KOPT-K1 (cell line): ENCODE measurements around the gene ALCAM.
"Not testable (repeated sequence)": the region's sequence is repeated elsewhere in the genome, so short reads cannot be mapped to it uniquely, and the experiment has no call there.

Experiments used
- H3K27ac ChIP-seq: fragments of 200-600 bp; sonication (generic); 2 replicates; pipeline ENCODE4 v1.5.1; 2016; ENCODE audit warnings: antibody characterized with exemption, mild to moderate bottlenecking, low read depth, low read length; ENCODE audit not compliant: poor library complexity, severe bottlenecking
- H3K36me3 ChIP-seq: fragments of 200-600 bp; sonication (generic); 2 replicates; pipeline ENCODE4 v1.5.1; 2017; ENCODE audit warnings: antibody characterized with exemption, mild to moderate bottlenecking, low read length, moderate library complexity; ENCODE audit not compliant: insufficient read depth
- H3K9me3 ChIP-seq: fragments of 200-600 bp; sonication (generic); 2 replicates; pipeline ENCODE4 v1.5.1; 2017; ENCODE audit warnings: antibody characterized with exemption, low read length, mild to moderate bottlenecking; ENCODE audit not compliant: insufficient read depth, poor library complexity, severe bottlenecking

ALCAM gene

DNA sequence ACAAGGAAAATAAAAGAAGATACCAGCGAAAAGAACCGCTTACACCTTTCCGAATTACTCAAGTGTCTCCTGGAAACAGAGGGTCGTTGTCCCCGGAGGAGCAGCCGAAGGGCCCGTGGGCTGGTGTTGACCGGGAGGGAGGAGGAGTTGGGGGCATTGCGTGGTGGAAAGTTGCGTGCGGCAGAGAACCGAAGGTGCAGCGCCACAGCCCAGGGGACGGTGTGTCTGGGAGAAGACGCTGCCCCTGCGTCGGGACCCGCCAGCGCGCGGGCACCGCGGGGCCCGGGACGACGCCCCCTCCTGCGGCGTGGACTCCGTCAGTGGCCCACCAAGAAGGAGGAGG lies 325 bp downstream of the ALCAM start:
- no peaks in the 10 kb centered on the region for H3K9me3 ChIP-seq
- no peaks in the 10 kb centered on the region for H3K36me3 ChIP-seq
- H3K27ac ChIP-seq, result no peak overlapping the region

DNA sequence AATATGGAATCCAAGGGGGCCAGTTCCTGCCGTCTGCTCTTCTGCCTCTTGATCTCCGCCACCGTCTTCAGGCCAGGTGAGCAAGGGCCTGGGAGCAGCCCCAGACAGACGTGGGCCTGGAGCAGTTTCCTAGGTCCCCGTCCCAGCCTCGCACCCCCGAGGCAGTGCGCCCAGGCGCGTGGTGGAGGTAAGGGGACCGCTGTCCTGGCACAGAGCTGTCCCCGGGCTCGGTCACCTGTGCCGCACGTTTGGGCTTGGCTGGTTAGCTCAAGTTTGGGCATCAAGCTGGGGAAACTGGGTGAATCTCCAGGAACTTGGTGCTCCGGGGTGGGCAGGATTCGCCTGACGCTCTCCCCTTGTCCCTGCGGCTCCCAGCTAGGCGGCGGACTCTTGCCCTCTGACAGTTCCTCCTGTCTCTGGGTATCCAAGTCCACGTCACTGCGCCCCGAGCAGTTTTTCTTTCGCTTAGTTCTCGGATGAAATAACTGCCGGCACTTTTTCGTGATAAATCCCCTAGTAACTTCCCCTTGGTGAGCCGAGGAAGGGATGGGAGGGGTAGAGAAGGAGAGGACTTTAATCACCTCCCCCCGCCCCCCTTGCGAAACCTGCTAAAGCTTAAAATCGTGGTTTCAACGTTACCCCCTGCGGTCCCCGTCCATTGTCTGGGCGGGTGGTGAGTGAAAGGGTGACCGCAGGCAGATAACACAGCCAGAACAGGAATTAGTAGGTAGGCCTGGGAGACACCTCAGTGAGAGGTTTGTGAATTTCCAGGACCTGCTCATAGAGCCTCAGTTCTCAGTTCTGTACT lies 901 bp downstream of the ALCAM start:
- Histone ChIP-seq H3K27ac (peak overlapping the region; percentile 54), H3K36me3 (no peaks in the 10 kb centered on the region), H3K9me3 (no peaks in the 10 kb centered on the region)

DNA sequence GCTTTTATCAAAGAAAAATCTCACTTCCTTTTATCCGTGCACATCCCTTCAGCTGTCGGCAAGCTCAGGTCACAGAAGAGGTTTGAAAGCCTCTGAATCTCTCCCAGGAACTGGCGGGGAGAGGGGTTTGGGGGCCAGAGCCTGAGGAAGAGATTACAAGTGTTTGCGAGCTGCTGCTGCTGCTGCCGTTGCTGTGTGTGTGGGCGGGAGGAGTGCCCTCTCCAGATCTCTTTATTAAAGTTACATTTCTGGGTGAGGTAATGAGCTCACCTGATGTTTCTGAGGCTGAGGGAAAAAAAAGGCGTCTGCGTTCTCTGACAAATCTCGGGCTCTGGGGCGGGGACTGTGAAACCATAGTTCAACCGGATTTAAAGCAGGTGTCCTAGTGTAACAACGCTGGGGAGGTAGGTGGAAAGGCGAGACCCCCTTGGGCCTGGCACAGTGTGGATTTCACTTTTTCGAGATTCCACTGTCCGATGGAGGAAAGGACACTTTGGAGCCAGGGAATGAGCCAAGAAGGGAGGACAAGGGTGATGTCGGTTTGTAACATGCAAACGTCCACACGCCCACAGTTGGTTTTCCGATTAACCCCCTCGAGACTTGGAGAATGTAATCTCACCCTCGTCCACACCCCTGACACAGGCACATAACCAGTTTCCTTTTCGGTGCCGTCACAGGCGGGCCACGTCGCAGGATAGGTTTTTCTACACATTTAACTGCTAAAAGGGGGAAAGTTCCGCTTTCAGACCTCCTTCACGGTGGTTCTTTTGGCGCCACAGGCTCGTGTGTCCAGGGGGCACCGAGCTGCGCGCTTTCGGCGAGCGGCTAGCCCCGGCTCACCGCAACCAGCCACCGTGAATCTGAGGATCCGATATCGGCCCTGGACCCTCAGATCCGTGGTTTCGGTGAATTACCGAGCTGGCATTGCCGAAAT lies 2.1 kb downstream of the ALCAM start:
- peak overlapping the region; percentile 54 for H3K27ac ChIP-seq
- no peaks in the 10 kb centered on the region for H3K36me3 ChIP-seq
- H3K9me3 ChIP-seq, result no peaks in the 10 kb centered on the region

DNA sequence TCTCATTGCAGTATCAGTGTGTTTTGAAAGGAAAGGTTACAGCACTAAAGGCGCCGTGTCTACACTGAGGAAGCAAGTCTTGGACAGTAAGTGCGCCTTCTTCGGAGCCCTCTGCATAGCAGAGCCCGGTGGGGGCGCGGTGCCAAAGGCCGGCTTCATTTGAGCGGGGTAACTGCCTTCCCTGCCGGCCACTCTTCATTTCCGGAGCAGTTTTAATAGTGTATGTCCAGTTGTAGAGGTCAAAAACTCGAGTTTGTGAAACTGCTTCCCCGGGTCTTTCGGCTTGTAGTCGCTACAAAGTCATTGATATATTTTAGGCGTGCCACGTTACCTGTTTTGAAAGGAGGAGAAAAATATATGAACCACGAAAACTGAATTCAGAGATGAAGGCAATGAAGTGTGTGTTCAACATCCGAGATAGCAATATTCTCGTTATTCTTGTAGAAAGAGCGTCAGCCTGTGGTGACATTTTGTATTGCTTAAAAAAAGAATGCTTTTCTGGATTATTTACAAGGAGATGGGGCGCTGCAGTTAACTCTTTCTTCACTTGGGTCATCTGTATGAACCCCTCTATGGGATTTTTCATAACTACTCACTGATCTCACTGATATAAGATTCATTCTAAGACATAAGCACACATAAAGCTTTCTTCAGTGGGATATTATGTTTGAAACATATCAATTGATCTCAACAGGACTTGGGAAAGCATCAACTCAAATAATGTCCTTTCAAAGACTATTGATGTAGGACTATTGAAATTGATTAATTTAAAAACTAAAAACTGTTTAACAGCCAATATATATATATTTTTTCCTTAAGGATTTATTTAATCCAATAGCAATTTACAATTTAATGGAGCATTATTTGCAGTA lies 3.0 kb downstream of the ALCAM start:
- Histone ChIP-seq H3K9me3 (no peaks in the 10 kb centered on the region), H3K27ac (peak overlapping the region; percentile 54), H3K36me3 (no peaks in the 10 kb centered on the region)

DNA sequence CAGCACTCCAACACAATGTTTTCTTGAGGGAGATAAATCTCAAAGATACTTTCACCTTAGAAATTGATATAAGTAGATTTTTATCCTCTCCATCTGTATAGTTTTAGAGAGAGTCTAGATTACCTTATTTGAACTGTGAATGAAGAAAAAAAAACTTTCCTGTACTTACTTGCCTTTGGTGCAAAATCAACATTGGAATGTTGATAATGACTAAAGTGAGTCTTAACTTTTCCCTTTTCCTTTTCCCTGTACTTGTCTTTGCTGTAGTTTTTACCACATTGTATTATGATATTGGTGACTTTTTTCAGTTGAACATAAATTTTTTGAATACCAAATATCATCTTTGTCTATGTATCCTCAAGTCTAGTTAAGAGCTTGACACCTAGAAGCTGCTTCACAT lies 6.7 kb downstream of the ALCAM start:
- Histone ChIP-seq H3K27ac (no peak overlapping the region), H3K36me3 (no peaks in the 10 kb centered on the region), H3K9me3 (no peaks in the 10 kb centered on the region)

DNA sequence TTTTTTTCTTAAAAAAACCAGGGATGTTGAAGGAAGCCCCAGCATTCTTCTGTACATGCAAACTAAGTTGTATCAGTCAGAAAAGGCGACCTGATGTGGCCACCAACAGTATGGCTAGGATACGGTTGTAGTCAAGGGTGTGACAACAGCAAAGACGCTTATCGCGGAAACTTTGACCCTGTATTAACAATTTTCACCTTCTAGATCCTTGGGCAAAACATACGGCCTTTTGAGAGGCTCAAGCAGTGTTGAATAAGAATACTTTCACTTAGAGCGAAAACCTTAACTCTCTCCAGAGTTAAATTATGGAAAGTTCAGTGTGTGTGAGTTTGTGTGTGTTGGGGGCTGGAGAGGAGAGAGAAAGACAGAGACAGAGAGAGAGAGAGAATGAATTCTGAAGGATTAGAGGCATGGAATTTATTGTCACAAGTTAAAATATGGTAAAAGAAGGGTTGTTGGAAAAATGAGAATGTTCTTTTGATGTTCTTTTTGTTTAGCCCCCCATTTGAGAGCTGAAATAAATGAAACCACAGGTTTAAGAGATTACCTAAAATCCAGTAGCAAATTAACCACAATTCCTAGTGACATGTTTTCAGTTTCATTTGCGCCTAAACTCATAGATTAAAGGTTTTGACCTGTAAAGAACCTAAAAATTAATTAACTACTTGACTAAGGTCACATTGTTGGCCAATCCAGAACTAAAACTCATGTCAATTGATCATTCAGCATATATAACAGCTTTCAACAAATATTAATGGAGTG lies 9.2 kb downstream of the ALCAM start:
- Histone ChIP-seq H3K36me3 (no peaks in the 10 kb centered on the region), H3K27ac (no peak overlapping the region), H3K9me3 (no peaks in the 10 kb centered on the region)

DNA sequence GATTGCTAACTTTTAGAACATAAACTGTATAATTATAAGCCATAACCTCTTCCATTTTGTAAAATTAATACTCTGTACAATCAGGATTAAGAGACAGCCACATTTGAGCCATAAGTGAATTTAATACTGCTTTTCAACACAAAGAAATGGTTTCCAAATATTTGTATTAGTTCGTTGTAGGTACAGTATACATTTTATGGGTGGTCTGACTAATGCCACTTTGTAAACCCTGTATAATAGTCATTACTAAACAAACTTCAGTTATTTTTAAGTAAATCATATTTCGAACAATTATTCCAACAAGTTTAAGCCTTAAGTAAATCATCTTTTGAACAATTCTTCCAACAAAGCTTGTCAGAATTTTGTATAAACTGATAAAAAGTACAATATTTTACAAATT lies 11.0 kb downstream of the ALCAM start:
- Histone ChIP-seq H3K9me3 (no peaks in the 10 kb centered on the region), H3K27ac (no peak overlapping the region), H3K36me3 (no peaks in the 10 kb centered on the region)

DNA sequence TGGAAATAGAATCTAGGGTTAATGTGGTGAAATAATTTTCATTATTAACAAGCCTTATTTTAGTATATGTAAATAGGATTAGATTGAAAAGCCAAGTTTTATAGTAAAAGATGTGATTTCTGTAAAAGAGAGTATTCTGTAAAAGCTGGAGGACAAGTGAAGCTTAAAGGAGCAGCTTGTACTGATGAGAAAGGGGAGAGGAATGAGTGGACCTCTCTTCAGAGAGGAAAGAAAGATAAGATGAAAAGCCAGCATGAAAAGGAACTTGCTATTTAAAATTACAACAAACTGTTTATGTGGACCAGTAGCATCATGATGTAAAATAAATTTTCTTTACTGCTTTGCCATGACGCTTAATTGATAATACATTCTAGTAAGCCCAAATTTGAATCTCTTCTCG lies 18.5 kb downstream of the ALCAM start:
- Histone ChIP-seq H3K27ac (no peak overlapping the region), H3K36me3 (no peaks in the 10 kb centered on the region), H3K9me3 (no peaks in the 10 kb centered on the region)

DNA sequence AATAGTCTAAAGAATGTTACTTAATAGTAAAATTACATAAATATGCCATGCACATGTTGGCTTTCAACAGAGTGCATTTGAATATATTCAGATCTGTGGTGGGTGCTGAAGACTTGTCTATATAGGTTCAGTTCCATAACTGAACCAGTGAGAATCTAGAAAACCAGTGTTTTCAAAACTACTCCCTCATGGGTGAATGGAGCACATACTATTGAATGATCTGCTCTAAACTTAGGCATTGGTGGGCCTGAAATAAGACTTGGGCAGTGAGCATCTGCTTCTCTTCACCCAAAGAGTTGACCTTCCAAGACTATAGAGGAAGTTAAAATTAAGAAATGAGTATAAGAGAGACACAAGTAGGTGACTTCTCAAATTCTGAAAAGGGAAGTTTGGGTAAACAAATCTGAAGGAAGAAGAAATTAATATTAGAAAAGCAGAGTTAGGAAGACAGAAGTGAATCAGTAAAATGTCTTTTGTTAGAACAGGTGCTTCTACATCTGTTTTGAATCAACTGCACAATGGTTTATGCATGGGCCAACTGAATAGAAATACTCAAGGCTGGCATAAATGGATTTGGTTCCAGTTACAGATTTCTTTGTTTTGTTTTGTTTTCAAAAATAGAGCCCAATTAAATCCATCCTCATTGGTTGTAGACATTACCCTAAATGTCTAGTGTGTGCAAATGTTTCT lies 19.3 kb downstream of the ALCAM start:
- H3K27ac ChIP-seq, result no peak overlapping the region
- H3K9me3 ChIP-seq, result no peaks in the 10 kb centered on the region
- no peaks in the 10 kb centered on the region for H3K36me3 ChIP-seq

DNA sequence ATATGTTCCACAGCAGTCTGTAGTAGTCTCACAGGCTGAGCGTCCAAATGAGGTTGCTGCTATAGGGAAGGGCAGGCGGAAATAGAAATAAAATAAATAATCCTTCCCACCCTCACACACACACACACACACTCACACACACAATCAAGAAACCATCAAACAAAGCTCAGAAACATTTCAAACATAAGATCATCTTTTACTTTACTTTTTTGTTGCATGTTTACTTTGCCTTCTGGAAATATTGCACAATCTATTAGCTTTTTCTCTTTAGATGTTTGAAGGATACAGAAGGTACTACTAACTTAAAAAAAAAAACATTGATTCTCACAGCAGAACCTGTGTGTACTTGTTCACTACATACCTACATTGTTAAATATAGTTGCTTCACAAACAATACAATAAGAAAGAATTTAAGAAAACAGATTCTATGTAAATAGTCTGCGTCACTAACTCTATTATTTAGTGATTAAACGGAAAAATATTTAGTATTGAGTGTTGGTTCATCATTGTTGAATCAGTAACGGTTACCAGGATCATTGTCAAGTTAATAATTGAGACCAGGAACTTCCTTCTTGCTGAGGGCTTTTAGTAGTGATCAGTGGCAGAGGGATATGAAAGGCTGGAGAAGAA lies 20.5 kb downstream of the ALCAM start:
- Histone ChIP-seq H3K36me3 (no peaks in the 10 kb centered on the region), H3K27ac (no peak overlapping the region), H3K9me3 (no peaks in the 10 kb centered on the region)

DNA sequence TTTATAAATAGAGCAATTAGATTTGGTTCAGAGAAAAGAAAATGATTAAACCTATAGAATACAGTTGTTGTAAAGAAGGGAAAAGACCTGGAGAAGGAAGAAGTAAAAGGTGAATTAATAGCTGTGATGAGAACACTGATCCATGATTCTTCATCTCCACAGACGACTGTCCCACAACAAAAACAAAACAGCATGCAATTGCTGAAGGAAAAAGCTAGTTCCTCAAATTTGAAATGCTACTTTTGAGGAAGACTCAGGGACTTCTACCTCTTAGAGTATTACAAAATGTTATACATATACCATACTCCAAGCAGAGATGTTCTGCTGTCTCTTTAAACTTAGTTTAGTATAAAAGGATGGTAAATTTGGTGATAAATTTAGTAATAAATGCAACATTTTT lies 21.5 kb downstream of the ALCAM start:
- no peaks in the 10 kb centered on the region for H3K36me3 ChIP-seq
- H3K9me3 ChIP-seq, result no peaks in the 10 kb centered on the region
- no peak overlapping the region for H3K27ac ChIP-seq

DNA sequence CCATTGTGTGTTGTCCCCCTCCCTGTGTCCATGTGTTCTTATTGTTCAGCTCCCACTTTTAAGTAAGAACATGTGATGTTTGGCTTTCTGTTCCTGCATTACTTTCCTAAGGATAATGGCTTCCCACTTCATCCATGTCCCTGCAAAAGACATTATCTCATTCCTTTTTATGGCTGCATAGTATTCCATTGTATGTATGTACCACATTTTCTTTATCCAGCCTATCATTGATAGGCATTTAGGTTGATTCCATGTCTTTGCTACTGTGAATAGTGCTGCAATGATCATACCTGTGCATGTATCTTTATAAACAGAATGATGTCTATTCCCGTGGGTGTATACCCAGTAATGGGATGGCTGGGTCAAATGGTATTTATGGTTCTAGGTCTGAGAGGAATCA lies 23.1 kb downstream of the ALCAM start:
- not testable (repeated sequence) for H3K27ac ChIP-seq, H3K9me3 ChIP-seq, H3K36me3 ChIP-seq

DNA sequence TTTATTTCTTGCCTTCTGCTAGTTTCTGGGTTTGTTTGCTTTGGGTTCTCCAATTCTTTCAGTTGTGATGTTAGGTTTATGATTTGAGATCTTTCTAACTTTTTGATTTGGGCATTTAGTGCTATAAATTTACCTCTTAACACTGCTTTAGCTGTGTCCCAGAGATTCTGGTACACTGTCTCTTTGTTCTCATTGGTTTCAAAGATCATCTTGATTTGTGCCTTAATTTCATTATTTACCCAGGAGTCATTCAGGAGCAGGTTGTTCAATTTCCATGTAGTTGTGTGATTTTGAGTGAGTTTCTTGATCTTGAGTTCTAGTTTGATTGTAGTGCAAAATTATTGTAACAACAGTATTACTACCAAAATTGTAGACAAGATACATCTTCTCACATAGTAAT lies 25.9 kb downstream of the ALCAM start:
- not testable (repeated sequence) for H3K27ac ChIP-seq, H3K9me3 ChIP-seq, H3K36me3 ChIP-seq

DNA sequence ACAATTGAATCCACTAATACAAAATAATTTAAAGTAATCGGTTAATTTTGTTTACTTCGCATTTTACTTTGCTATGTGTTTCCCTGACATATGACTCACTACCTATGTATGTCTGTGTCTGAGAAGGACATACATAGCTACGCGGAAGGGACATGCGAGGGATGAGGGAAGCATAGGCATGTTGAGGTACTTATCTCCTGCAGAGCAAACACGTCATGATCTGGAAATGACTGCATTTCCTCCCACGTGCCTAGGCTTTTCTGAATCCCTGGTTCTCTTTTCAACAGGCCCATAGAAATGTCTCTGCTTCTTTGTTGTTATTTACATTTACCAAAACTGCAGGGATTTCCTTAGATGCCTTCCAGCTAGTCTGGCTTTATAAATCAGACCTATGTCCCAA lies 27.5 kb downstream of the ALCAM start:
- H3K9me3 ChIP-seq, result no peaks in the 10 kb centered on the region
- H3K36me3 ChIP-seq, result no peaks in the 10 kb centered on the region
- H3K27ac ChIP-seq, result no peak overlapping the region
